Caco-2 (cell line): ENCODE data around the gene CINP. TPM values are rescaled to one million over a fixed set of nuclear protein-coding genes. Genes with fewer than 3 reads are reported as not detected.

ENCODE experiments used
- BruUV-seq: library from RNA; stranded (reverse); fragments of 400-500 nt; replicated peaks from 2 replicates; lab custom pipeline; 2021; lab: Mats Ljungman, UMichigan
- CTCF ChIA-PET: fragments of 300-600 bp; sonication (Branson Sonifier 250); formaldehyde crosslinking; loops from one replicate; lab custom pipeline; 2022; ENCODE audit warnings: antibody characterized with exemption; lab: Charles Lee
- POLR2A ChIA-PET: fragments of 300-600 bp; sonication (Branson Sonifier 250); formaldehyde crosslinking; loops from one replicate; lab custom pipeline; 2022; ENCODE audit warnings: antibody characterized with exemption; lab: Charles Lee
- DNase-seq, 2 experiments: peaks; one replicate each; pipeline versions ENCODE4 v3.0.0 to v3.0.0-alpha.2; 2020 to 2022
- H3K27me3 ChIP-seq: replicated peaks from 2 replicates; pipeline ENCODE4 v1.6.0; 2011; ENCODE audit warnings: low read length; ENCODE audit not compliant: control insufficient read depth, insufficient read depth
- H3K36me3 ChIP-seq: 2 replicates; pipeline ENCODE4 v1.5.1; 2011; ENCODE audit warnings: low read length; ENCODE audit not compliant: control insufficient read depth, insufficient read depth
- H3K4me1 ChIP-seq: fragments of 250-450 bp; sonication (Bioruptor Pico); 2 replicates; pipeline ENCODE4 v1.5.1; 2020; ENCODE audit warnings: mild to moderate bottlenecking
- H3K4me3 ChIP-seq: 2 replicates; pipeline ENCODE4 v1.5.1; 2011; ENCODE audit warnings: low read depth, mild to moderate bottlenecking, control low read depth, low read length
- H3K9me3 ChIP-seq: fragments of 250-450 bp; sonication (Bioruptor Pico); 2 replicates; pipeline ENCODE4 v1.5.1; 2020; ENCODE audit warnings: mild to moderate bottlenecking, moderate library complexity
- H3K27ac Mint-ChIP-seq: one replicate; pipeline ENCODE4 v1.8.0; 2022; ENCODE audit warnings: mixed read lengths; ENCODE audit not compliant: unreplicated experiment
- H3K27me3 Mint-ChIP-seq: one replicate; pipeline ENCODE4 v1.8.0; 2022; ENCODE audit warnings: mixed read lengths; ENCODE audit not compliant: insufficient read depth, unreplicated experiment
- H3K36me3 Mint-ChIP-seq: one replicate; pipeline ENCODE4 v1.8.0; 2022; ENCODE audit warnings: mild to moderate bottlenecking, mixed read lengths; ENCODE audit not compliant: insufficient read depth, unreplicated experiment
- H3K4me1 Mint-ChIP-seq: one replicate; pipeline ENCODE4 v1.8.0; 2022; ENCODE audit warnings: low read depth, mixed read lengths; ENCODE audit not compliant: unreplicated experiment
- H3K4me3 Mint-ChIP-seq: one replicate; pipeline ENCODE4 v1.8.0; 2022; ENCODE audit warnings: mild to moderate bottlenecking, moderate library complexity, mixed read lengths; ENCODE audit not compliant: unreplicated experiment
- H3K9me3 Mint-ChIP-seq: one replicate; pipeline ENCODE4 v1.8.0; 2022; ENCODE audit warnings: mixed read lengths; ENCODE audit not compliant: unreplicated experiment
- intact Hi-C: fragments of 100-400 bp; cut with micrococcal nuclease; formaldehyde crosslinking; loops from one replicate; pipeline ENCODE4 v1.10.0; 2022; ENCODE audit not compliant: unreplicated experiment
- total RNA-seq: library from RNA; stranded (reverse); gene quantifications from 2 replicates; pipeline ENCODE4 v1.2.3, GENCODE V29; 2022
- TF ChIP-seq, protein P1 (sequence below), 2 experiments: fragments of 200-600 bp in 1 of 2; IDR thresholded peaks; 1 replicate in 1 of 2; 2 replicates in 1 of 2; pipeline versions ENCODE4 v1.5.1 to v1.8.0; 2011 to 2022; ENCODE audit warnings: antibody characterized with exemption in 1 of 2, control low read depth in 1 of 2, inconsistent platforms in 1 of 2, low read depth in 1 of 2, low read length in 1 of 2, mild to moderate bottlenecking in 1 of 2, moderate library complexity in 1 of 2; ENCODE audit not compliant: insufficient read depth in 1 of 2, severe bottlenecking in 1 of 2, unreplicated experiment in 1 of 2

CINP gene
- total RNA-seq, 1 experiment from 2014 or later: 38.9 TPM

GRCh38 chr14:102345232-102345631, 17.5 kb downstream of the CINP start:
- no peaks in the 10 kb centered on the region for H3K9me3 Mint-ChIP-seq
- TF ChIP-seq, protein P1, sequence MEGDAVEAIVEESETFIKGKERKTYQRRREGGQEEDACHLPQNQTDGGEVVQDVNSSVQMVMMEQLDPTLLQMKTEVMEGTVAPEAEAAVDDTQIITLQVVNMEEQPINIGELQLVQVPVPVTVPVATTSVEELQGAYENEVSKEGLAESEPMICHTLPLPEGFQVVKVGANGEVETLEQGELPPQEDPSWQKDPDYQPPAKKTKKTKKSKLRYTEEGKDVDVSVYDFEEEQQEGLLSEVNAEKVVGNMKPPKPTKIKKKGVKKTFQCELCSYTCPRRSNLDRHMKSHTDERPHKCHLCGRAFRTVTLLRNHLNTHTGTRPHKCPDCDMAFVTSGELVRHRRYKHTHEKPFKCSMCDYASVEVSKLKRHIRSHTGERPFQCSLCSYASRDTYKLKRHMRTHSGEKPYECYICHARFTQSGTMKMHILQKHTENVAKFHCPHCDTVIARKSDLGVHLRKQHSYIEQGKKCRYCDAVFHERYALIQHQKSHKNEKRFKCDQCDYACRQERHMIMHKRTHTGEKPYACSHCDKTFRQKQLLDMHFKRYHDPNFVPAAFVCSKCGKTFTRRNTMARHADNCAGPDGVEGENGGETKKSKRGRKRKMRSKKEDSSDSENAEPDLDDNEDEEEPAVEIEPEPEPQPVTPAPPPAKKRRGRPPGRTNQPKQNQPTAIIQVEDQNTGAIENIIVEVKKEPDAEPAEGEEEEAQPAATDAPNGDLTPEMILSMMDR (IDR thresholded peaks at IDR 0.05; ENCODE audit: insufficient read depth in 1 of 2, low read depth in 1 of 2, low read length in 1 of 2, severe bottlenecking in 1 of 2, unreplicated experiment in 1 of 2): no peak
- H3K36me3 Mint-ChIP-seq: peaks cover 38% of the 10 kb centered on the region
- H3K27ac Mint-ChIP-seq: no peak overlapping the region
- H3K4me3 Mint-ChIP-seq: no peak overlapping the region
- Histone ChIP-seq H3K4me1 (no peaks in the 10 kb centered on the region), H3K36me3 (no peaks in the 10 kb centered on the region), H3K27me3 (no peaks in the 10 kb centered on the region), H3K4me3 (no peak overlapping the region), H3K9me3 (no peaks in the 10 kb centered on the region)
- DNase-seq: no peak
- no peaks in the 10 kb centered on the region for H3K27me3 Mint-ChIP-seq
- no TSS peak for BruUV-seq
- intact Hi-C loops: no loop called here
- ChIA-PET CTCF (no interaction called here), POLR2A (no interaction called here)
- no peaks in the 10 kb centered on the region for H3K4me1 Mint-ChIP-seq

DNA sequence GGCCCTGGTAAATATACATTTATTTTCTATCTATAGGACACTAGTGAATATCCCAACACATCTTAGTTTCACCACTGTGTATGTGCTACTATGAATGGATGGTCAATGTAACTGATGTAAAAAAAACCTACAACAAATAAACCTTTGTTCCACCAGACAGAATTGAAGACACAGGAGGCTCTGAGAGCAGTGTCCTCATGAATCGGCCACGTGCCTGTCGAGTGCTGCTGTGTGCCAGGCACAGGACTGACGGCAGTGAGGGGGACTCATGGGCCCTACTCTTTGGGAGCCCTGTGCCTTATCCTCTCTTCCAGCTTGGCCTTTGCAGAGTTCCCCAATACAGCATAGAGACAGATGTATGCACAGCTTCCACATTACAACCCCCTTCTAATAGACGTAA, 18.2 kb downstream of the CINP start:
- no peak overlapping the region for H3K4me3 ChIP-seq
- H3K4me3 Mint-ChIP-seq: no peak overlapping the region
- POLR2A ChIA-PET: no interaction called here
- H3K27me3 ChIP-seq: no peaks in the 10 kb centered on the region
- BruUV-seq: no TSS peak
- no peaks in the 10 kb centered on the region for H3K4me1 ChIP-seq
- H3K4me1 Mint-ChIP-seq: no peaks in the 10 kb centered on the region
- no peaks in the 10 kb centered on the region for H3K27me3 Mint-ChIP-seq
- peaks cover 36% of the 10 kb centered on the region for H3K36me3 Mint-ChIP-seq
- CTCF ChIA-PET: no interaction called here
- H3K9me3 Mint-ChIP-seq: no peaks in the 10 kb centered on the region
- H3K27ac Mint-ChIP-seq: no peak overlapping the region
- no peaks in the 10 kb centered on the region for H3K36me3 ChIP-seq
- intact Hi-C loops: no loop called here
- DNase-seq: no peak
- TF ChIP-seq, protein P1 (IDR thresholded peaks at IDR 0.05; ENCODE audit: insufficient read depth in 1 of 2, low read depth in 1 of 2, low read length in 1 of 2, severe bottlenecking in 1 of 2, unreplicated experiment in 1 of 2): no peak
- H3K9me3 ChIP-seq: no peaks in the 10 kb centered on the region

DNA sequence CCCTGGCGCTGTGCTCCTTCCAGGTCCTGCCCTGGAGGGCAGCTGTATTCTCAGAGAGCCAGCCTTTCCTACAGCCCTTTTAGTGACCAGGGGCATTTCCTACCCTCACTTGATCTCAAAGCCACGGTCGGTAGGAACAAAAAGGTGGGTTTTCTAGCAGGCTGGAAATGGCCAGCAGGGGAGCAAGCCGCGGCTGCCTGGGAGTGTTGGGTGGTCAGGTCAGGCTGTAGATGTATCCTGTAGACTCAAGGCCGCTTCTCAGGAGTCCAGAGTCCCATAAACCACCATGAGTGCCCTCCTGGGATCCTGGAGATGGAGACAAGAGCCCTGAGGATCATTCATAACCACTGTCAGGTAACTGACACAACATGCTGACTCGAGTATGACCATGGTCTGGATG, 18.6 kb downstream of the CINP start:
- ChIA-PET POLR2A (no interaction called here), CTCF (interaction anchor here (0.5 kb wide), 1 partner anchor 14 kb away, joined by 7 read pairs; no protein-coding TSS in a partner anchor)
- BruUV-seq: no TSS peak

More for the DNA sequence above, 18.6 kb downstream of the CINP start:
- no peaks in the 10 kb centered on the region for H3K9me3 ChIP-seq
- no peaks in the 10 kb centered on the region for H3K9me3 Mint-ChIP-seq
- H3K27me3 Mint-ChIP-seq: no peaks in the 10 kb centered on the region
- no peaks in the 10 kb centered on the region for H3K27me3 ChIP-seq
- H3K36me3 Mint-ChIP-seq: peaks cover 36% of the 10 kb centered on the region
- H3K4me3 ChIP-seq: no peak overlapping the region
- no peaks in the 10 kb centered on the region for H3K36me3 ChIP-seq
- no peak for DNase-seq
- H3K4me1 Mint-ChIP-seq: no peaks in the 10 kb centered on the region
- no peaks in the 10 kb centered on the region for H3K4me1 ChIP-seq
- TF ChIP-seq, protein P1 (IDR thresholded peaks at IDR 0.05; ENCODE audit: insufficient read depth in 1 of 2, low read depth in 1 of 2, low read length in 1 of 2, severe bottlenecking in 1 of 2, unreplicated experiment in 1 of 2): no peak
- intact Hi-C loops: no loop called here
- no peak overlapping the region for H3K4me3 Mint-ChIP-seq
- H3K27ac Mint-ChIP-seq: no peak overlapping the region
